CD14-positive monocyte (primary cell): Measurements from ENCODE around the gene USPL1. TPM values are rescaled to one million over a fixed set of nuclear protein-coding genes. Genes with fewer than 3 reads are reported as not detected.
A peak's percentile ranks its signal among the peaks of the same experiment; 100 is the strongest.

Experiments used
- DNase-seq, 3 donors: peaks; one replicate each; pipeline ENCODE4 v3.0.0-alpha.2; 2011 to 2022
- H2AFZ ChIP-seq: 2 replicates; pipeline ENCODE4 v1.6.0; 2012; ENCODE audit warnings: mild to moderate bottlenecking, low read depth, low read length, inconsistent platforms; ENCODE audit not compliant: insufficient read depth, poor library complexity, severe bottlenecking
- H3K27ac ChIP-seq, 2 donors: 1 replicate in 1 of 2; 2 replicates in 1 of 2; pipeline ENCODE4 v1.5.1; 2012 to 2013; ENCODE audit warnings: low read length in 2 of 2, control low read depth in 1 of 2, inconsistent platforms in 1 of 2, low read depth in 1 of 2, mild to moderate bottlenecking in 1 of 2
- H3K27me3 ChIP-seq, 2 donors: one replicate each; pipeline versions ENCODE4 v1.6.0 to v1.6.1; 2011 to 2013; ENCODE audit warnings: low read length in 2 of 2; ENCODE audit not compliant: control insufficient read depth in 2 of 2, insufficient read depth in 2 of 2
- H3K36me3 ChIP-seq, 2 donors: replicated peaks in 1 of 2; 1 replicate in 1 of 2; 2 replicates in 1 of 2; pipeline versions ENCODE4 v1.5.1 to v1.6.1; 2012 to 2013; ENCODE audit warnings: low read length in 2 of 2, control low read depth in 1 of 2, inconsistent platforms in 1 of 2, mild to moderate bottlenecking in 1 of 2; ENCODE audit not compliant: insufficient read depth in 2 of 2, control insufficient read depth in 1 of 2
- H3K4me1 ChIP-seq, 2 donors: 1 replicate in 1 of 2; 2 replicates in 1 of 2; pipeline versions ENCODE4 v1.5.1 to v1.6.1; 2012 to 2013; ENCODE audit warnings: low read length in 2 of 2, control low read depth in 1 of 2, inconsistent platforms in 1 of 2, mild to moderate bottlenecking in 1 of 2, moderate library complexity in 1 of 2; ENCODE audit not compliant: insufficient read depth in 2 of 2, control insufficient read depth in 1 of 2
- H3K4me2 ChIP-seq: replicated peaks from 2 replicates; pipeline ENCODE3; 2012; ENCODE audit warnings: low read length, moderate library complexity, mild to moderate bottlenecking; ENCODE audit not compliant: poor library complexity, severe bottlenecking; ENCODE audit errors: extremely low read depth
- H3K4me3 ChIP-seq, 3 experiments: fragments of 200-600 bp in 1 of 3; sonication (generic) in 1 of 3; replicated peaks in 1 of 3; 1 replicate in 2 of 3; 2 replicates in 1 of 3; pipeline ENCODE4 v1.5.1; 2011 to 2013; ENCODE audit warnings: low read length in 3 of 3, mild to moderate bottlenecking in 3 of 3, control low read depth in 2 of 3, low read depth in 2 of 3, inconsistent platforms in 1 of 3, moderate library complexity in 1 of 3
- H3K79me2 ChIP-seq: 2 replicates; pipeline ENCODE4 v1.6.0; 2012; ENCODE audit warnings: mild to moderate bottlenecking, control low read depth, inconsistent platforms, low read length, moderate library complexity; ENCODE audit not compliant: insufficient read depth
- H3K9ac ChIP-seq: 2 replicates; pipeline ENCODE4 v1.6.0; 2017; ENCODE audit warnings: low read length, mild to moderate bottlenecking; ENCODE audit not compliant: insufficient read depth, poor library complexity, severe bottlenecking
- H3K9me3 ChIP-seq, 2 donors: replicated peaks in 1 of 2; 1 replicate in 1 of 2; 2 replicates in 1 of 2; pipeline versions ENCODE4 v1.5.1 to v1.6.1; 2012 to 2013; ENCODE audit warnings: low read length in 2 of 2, control low read depth in 1 of 2; ENCODE audit not compliant: control insufficient read depth in 1 of 2, insufficient read depth in 1 of 2
- H4K20me1 ChIP-seq: 2 replicates; pipeline ENCODE4 v1.6.0; 2012; ENCODE audit warnings: mild to moderate bottlenecking, low read length, control low read depth, moderate library complexity; ENCODE audit not compliant: insufficient read depth
- H3K27ac Mint-ChIP-seq, 7 donors: one replicate each; pipeline ENCODE4 v1.8.0; 2020; ENCODE audit warnings: mild to moderate bottlenecking in 7 of 7, mixed read lengths in 7 of 7, moderate library complexity in 6 of 7, inconsistent platforms in 2 of 7
- H3K27me3 Mint-ChIP-seq, 3 donors: one replicate each; pipeline ENCODE4 v1.8.0; 2021 to 2022; ENCODE audit warnings: low read depth in 3 of 3, mild to moderate bottlenecking in 3 of 3, mixed read lengths in 3 of 3, moderate library complexity in 3 of 3, inconsistent platforms in 1 of 3
- H3K36me3 Mint-ChIP-seq, 2 donors: one replicate each; pipeline ENCODE4 v1.8.0; 2020; ENCODE audit warnings: mixed read lengths in 2 of 2, inconsistent platforms in 1 of 2, mild to moderate bottlenecking in 1 of 2
- H3K4me1 Mint-ChIP-seq: one replicate; pipeline ENCODE4 v1.8.0; 2020; ENCODE audit warnings: mild to moderate bottlenecking, mixed read lengths
- H3K4me3 Mint-ChIP-seq, 2 donors: one replicate each; pipeline ENCODE4 v1.8.0; 2020; ENCODE audit warnings: mild to moderate bottlenecking in 2 of 2, mixed read lengths in 2 of 2, moderate library complexity in 1 of 2
- H3K9me3 Mint-ChIP-seq, 7 donors: one replicate each; pipeline ENCODE4 v1.8.0; 2020 to 2022; ENCODE audit warnings: mixed read lengths in 7 of 7, mild to moderate bottlenecking in 6 of 7, moderate library complexity in 6 of 7, inconsistent platforms in 2 of 7
- WGBS: methylation state at CpG from one replicate; pipeline ENCODE4 v1.1.5; 2013; ENCODE audit warnings: missing lambda C conversion rate; ENCODE audit not compliant: insufficient coverage; 5-methylcytosine and 5-hydroxymethylcytosine counted together
- intact Hi-C, 2 donors: fragments of 100-400 bp; cut with micrococcal nuclease; formaldehyde crosslinking; loops; one replicate each; pipeline versions ENCODE4 v1.15.0 to v1.15.1; 2023
- polyA plus RNA-seq, 3 donors: library from polyadenylated mRNA; depleted of rRNA in 1 of 3; unstranded in 2 of 3; stranded (reverse) in 1 of 3; fragments of 300-500 nt in 2 of 3; fragments of >200 nt in 1 of 3; fragmentation: Illumina TruSeq in 2 of 3; gene quantifications; 1 replicate in 2 of 3; 2 replicates in 1 of 3; pipeline ENCODE4 v1.2.3, GENCODE V29; 2012 to 2021
- TF ChIP-seq, protein P1 (sequence below): fragments of 200-600 bp; IDR thresholded peaks from one replicate; pipeline ENCODE4 v1.8.0; 2022; ENCODE audit warnings: antibody characterized with exemption, mild to moderate bottlenecking

Gene USPL1
- polyA plus RNA-seq, 3 donors: 3.9 to 20.5 (median 5.5) TPM

DNA sequence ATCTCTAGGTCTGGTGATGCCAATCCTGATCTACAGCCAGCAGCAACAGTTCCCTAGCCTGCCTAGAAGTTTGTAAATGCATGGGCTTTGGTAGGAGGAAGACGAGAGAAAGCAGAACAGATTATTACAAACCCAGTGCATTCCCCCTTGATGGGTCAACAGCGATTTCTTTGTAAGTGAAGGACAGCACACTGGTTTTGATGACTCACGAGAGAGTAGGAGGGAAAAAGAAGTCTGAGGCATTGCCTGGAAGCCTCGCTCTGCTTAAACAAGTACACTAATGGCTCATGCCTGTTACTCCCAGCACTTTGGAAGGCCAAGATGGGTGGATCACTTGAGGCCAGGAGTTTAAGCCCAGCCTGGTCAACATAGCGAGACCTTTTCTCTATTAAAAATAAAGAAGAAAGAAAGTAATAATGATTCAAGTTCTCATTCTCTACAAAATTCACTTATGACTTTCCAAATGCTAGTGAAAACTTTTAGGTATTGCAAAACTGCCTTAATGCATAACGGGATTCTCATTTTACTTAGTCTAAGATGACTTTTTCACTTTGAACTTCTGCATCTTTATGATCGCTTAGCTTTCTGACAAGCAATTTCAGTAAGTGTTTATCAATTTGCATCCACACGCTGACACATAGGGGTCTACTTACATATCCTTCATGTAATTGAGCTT lies 47.7 kb upstream of the USPL1 start:
- Histone ChIP-seq H3K4me2 (no peak overlapping the region), H3K9me3 (no peaks in the 10 kb centered on the region), H3K79me2 (no peaks in the 10 kb centered on the region), H3K36me3 (no peaks in the 10 kb centered on the region), H3K27me3 (no peaks in the 10 kb centered on the region), H3K9ac (no peak overlapping the region), H3K27ac (peak overlapping the region in 1 of 2 donors; percentile 28), H3K4me1 (peaks cover 11 to 22% of the 10 kb centered on the region in 2 donors), H4K20me1 (no peaks in the 10 kb centered on the region), H3K4me3 (no peak overlapping the region), H2AFZ (no peak overlapping the region)
- no peaks in the 10 kb centered on the region for H3K36me3 Mint-ChIP-seq
- H3K4me3 Mint-ChIP-seq: no peak overlapping the region
- TF ChIP-seq, protein P1, sequence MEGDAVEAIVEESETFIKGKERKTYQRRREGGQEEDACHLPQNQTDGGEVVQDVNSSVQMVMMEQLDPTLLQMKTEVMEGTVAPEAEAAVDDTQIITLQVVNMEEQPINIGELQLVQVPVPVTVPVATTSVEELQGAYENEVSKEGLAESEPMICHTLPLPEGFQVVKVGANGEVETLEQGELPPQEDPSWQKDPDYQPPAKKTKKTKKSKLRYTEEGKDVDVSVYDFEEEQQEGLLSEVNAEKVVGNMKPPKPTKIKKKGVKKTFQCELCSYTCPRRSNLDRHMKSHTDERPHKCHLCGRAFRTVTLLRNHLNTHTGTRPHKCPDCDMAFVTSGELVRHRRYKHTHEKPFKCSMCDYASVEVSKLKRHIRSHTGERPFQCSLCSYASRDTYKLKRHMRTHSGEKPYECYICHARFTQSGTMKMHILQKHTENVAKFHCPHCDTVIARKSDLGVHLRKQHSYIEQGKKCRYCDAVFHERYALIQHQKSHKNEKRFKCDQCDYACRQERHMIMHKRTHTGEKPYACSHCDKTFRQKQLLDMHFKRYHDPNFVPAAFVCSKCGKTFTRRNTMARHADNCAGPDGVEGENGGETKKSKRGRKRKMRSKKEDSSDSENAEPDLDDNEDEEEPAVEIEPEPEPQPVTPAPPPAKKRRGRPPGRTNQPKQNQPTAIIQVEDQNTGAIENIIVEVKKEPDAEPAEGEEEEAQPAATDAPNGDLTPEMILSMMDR: no peak
- no peaks in the 10 kb centered on the region for H3K27me3 Mint-ChIP-seq
- H3K27ac Mint-ChIP-seq: peak overlapping the region in 6 of 7 donors; percentile 56 to 80 (median 67)
- no peaks in the 10 kb centered on the region for H3K9me3 Mint-ChIP-seq
- intact Hi-C loops: no loop called here
- DNase-seq: peak; percentile 37 to 76 (median 53)
- 45% methylated on average over 4 of the region's 8 CpGs for WGBS
- peaks cover 16% of the 10 kb centered on the region for H3K4me1 Mint-ChIP-seq

DNA sequence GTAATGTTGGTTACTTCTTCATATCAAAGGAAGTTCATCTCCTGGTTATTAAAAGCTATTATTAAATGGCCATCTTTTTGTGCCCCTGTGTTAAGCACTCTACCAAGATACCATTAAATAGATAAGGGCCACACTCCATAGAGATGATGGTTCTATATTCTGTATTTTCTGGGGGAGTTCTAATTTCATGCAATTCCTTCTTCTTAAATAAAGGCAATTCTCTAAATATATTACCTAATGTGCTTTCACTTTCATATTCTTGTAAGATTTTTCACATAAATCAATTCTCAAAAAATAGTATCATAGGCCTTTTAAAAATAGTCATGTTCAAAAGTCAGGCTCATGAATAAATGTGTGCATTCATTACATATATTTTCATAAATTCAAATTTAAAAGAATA lies 47.0 kb upstream of the USPL1 start:
- Histone ChIP-seq H2AFZ (no peak overlapping the region), H3K36me3 (no peaks in the 10 kb centered on the region), H3K27me3 (no peaks in the 10 kb centered on the region), H3K4me2 (no peak overlapping the region), H3K27ac (no peak overlapping the region), H3K4me3 (no peak overlapping the region), H3K9ac (no peak overlapping the region), H3K9me3 (no peaks in the 10 kb centered on the region), H3K79me2 (no peaks in the 10 kb centered on the region), H4K20me1 (no peaks in the 10 kb centered on the region), H3K4me1 (peaks cover 11 to 22% of the 10 kb centered on the region in 2 donors)
- H3K27ac Mint-ChIP-seq: peak overlapping the region in 1 of 7 donors; percentile 65
- no peaks in the 10 kb centered on the region for H3K27me3 Mint-ChIP-seq
- intact Hi-C loops: no loop called here
- no peak overlapping the region for H3K4me3 Mint-ChIP-seq
- no peak for DNase-seq
- no peaks in the 10 kb centered on the region for H3K36me3 Mint-ChIP-seq
- TF ChIP-seq, protein P1: no peak
- H3K4me1 Mint-ChIP-seq: peaks cover 16% of the 10 kb centered on the region
- H3K9me3 Mint-ChIP-seq: no peaks in the 10 kb centered on the region
